Stimulated activated CD4-positive, alpha-beta T cell treated with anti-CD3 and anti-CD28 coated beads, Interleukin-1b, Interleukin-23, amount 100 ng/mL, for 1 hour (primary cell): Measurements from ENCODE around the gene NUDT3.

ENCODE experiments used
- DNase-seq, 2 donors: peaks; one replicate each; pipeline ENCODE4 v3.0.0-alpha.2; 2020; ENCODE audit warnings: low read depth in 2 of 2

NUDT3 gene

GRCh38 chr6:34321821-34322220, 70.6 kb downstream of the NUDT3 start:
- no peak for DNase-seq

GRCh38 chr6:34319471-34319885, 73.0 kb downstream of the NUDT3 start:
- DNase-seq: no peak

GRCh38 chr6:34318499-34319470, 73.7 kb downstream of the NUDT3 start:
- DNase-seq: no peak

- no peak for DNase-seq
Observed at GRCh38 chr6:34317882-34318498, 74.5 kb downstream of the NUDT3 start.

- DNase-seq: no peak
Observed at GRCh38 chr6:34317172-34317477, 75.3 kb downstream of the NUDT3 start.

DNA sequence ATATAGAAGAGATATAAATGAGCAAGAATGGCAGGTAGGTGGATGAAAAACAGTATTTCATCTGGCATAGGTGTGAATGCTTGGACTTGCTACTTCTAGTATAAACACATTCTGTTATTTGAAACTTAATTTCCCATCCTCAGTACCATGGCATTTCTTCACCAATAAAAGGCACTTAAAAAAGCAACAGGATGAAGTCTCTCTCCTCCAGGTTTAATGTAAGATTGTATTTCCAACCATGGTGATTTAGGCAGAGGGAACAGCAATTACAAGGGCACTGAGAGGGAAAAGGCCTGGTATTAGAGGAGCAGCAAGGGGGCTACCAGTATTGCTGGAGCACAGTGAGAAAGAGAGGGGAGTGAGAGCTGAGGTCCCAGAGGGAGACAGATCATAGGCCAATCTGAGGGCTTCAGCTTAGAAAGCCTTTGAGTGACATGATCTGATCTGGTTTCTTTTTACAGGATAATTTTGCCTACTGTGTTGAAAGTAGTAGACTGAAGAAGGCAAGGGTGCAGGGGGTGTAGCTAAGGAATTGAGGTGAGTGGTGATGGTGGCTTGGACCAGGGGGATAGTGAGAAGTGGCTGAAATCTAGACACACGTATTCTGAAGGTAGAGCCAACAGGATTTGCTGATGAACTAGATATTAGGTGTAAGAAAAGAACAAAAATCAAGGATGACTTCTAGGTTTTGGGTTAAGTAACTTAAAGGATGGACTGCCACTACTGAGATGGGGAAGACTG, 75.9 kb downstream of the NUDT3 start:
- DNase-seq: no peak

- no peak for DNase-seq
Observed at GRCh38 chr6:34315780-34316179, 76.7 kb downstream of the NUDT3 start.

- no peak for DNase-seq
Observed at GRCh38 chr6:34315256-34315655, 77.2 kb downstream of the NUDT3 start.

- no peak for DNase-seq
Observed at GRCh38 chr6:34312259-34312658, 80.2 kb downstream of the NUDT3 start.

DNA sequence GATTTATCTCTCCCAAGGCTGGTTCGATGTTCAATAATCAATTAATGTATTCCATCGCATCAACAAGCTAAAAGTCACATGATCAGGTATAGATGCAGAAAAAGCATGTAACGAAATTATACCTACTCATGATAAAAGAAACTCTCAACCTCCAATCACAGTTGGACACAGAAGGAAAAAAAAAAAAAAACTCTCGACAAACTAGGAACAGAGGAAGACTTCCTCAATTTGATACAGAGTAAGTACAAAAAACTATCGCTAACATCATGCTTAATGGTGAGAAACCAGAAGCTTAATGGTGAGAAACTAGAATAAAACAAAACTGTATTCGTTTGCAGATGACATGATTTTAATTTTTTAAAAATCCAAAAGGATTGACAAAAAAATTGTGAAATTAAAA, 81.7 kb downstream of the NUDT3 start:
- no peak for DNase-seq

GRCh38 chr6:34308483-34308882, 84.0 kb downstream of the NUDT3 start:
- DNase-seq: no peak

DNA sequence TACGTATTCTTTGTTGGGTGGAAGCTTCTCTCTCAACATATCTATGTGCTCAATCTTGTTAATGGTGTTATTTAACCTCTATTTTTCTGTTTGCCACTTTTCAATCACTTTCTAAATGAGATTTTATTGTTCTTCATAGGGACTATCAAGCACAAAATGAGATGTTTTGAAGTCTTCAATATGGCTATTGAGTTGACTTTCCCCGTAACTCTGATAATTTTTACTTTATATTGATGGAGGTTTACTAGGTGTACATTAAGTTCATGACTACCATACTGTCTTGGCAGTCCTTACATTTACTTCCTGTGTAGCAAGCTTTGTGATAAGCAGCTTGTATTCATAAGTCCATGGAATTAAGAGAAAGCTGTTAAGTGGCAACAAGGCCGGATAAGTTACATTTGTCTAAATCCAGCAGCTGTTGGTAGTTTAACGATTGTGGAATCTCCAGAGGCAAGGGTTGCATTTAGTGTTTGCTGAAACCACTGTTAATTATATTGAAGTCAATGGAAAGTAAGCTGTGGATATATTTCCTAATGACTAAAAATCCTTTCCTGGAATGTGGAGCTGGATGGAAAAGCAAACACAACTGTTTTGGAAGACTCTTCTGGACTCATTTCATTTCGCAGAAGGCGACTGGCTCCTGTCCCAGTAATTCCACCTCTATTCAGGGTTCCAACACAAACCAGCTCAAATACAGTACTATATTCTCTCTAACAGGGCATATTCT, 86.3 kb downstream of the NUDT3 start:
- no peak for DNase-seq

GRCh38 chr6:34305497-34305896, 87.0 kb downstream of the NUDT3 start:
- DNase-seq: no peak

DNA sequence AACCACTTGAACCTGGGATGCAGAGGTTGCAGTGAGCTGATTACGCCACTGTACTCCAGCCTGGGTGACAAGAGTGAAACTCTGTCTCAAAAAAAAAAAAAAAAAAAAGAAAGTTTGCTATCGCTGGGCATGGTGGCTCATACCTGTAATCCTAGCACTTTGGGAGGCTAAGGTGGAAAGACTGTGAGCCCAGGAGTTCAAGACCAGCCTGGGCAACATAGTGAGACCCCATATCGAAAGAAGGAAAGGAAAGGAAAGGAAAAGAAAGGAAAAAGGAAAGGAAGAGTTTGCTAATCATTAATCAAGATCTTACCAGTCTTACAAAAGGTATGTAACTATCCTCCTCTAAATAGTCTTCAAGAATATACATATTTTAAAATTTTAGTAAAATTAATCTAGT, 88.3 kb downstream of the NUDT3 start:
- DNase-seq: no peak

GRCh38 chr6:34302929-34303328, 89.5 kb downstream of the NUDT3 start:
- DNase-seq: no peak

DNA sequence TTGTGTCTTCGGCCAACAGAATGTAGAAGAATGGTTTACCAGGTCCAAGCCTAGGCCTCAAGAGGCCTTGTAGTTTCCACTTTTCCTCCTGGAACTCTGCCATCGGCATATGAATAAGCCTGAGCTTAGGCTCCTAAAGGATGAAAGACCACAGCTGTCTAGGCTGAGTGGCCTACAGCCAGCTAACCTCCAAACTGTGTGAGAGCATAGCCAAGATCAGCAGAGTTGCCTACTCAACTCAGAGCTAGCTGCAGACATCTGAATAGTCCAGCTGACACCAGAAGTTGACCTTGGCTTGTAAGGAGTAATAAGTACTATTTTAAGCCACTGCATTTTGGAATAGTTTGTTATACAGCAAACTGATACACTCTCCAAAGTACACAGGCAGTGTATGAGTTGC, 91.1 kb downstream of the NUDT3 start:
- DNase-seq: no peak

DNA sequence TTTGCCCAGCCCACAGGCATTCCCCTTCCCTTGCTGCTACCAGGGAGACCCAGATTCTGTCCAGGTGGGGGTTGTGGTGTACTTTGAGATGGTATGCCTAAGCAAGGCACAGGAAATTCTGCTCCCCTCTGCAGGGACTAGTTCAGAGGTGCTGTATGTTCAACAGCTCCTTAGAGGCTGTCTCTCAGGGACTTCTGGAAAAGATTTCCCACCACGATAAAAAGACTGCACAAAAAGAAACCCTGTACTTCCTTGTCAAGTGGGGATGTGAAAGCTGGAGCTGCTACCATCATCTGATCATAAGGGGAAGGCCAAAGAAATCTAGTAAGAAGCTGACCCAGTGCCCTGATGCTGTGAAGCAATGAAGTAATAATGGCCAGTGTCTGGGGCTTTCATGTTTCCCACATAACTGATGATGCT, 92.1 kb downstream of the NUDT3 start:
- no peak for DNase-seq

GRCh38 chr6:34298941-34299340, 93.5 kb downstream of the NUDT3 start:
- no peak for DNase-seq

GRCh38 chr6:34295721-34296120, 96.7 kb downstream of the NUDT3 start:
- no peak for DNase-seq

DNA sequence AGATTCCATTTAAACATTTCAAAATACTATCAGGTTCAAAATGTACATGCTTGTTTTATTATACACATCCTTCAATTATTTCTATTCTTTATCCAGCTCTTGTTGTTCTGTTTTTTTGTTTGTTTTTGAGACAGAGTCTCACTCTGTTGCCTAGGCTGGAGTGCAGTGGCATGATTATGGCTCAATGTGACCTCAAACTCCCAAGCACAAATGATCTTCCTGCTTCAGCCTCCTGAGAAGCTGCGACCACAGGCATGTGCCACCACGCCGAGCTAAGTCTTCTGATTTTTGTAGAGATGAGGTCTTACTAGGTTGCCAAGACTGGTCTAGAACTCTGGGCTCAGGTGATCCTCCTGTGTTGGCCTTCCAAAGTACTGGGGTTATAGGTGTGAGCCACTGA, 99.5 kb downstream of the NUDT3 start:
- DNase-seq: no peak

GRCh38 chr6:34289137-34289536, 103.3 kb downstream of the NUDT3 start:
- DNase-seq: no peak

DNA sequence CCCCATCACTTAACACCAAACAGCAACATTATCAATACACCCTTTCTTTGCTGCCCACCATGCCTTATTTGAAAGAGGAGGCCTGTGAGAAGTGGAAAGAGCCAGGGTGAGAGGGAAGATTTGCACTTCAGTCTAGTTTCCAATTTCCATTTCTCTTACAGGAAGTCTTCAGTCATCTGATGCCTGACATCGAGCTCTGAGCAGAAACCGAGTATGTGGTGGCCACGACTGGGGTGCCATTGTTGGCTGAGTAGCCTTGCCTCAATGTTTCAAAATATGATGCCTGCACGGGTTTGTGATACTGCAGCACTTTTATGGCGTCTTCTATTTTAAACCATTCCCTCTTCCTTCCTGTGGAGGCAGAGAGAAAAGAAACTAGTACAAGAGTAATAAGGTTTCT, 103.9 kb downstream of the NUDT3 start:
- no peak for DNase-seq
